Measurements from ENCODE around the gene MAD1L1. TPM values are rescaled to one million over a fixed set of nuclear protein-coding genes. Genes with fewer than 3 reads are reported as not detected.

Gene MAD1L1
- total and polyA plus RNA-seq, 2 of the 4 experiments (the other 2 are of a cell fraction), result 29.0 to 40.9 TPM

- no peak overlapping the region for H3K18ac ChIP-seq (ENCODE audit: low read depth, low read length)
- POLR2A ChIA-PET (ENCODE audit: unreplicated experiment), result no interaction called here
Measured at GRCh38 chr7:1806354-1806753, 426.4 kb downstream of the MAD1L1 start.

More at GRCh38 chr7:1806354-1806753, 426.4 kb downstream of the MAD1L1 start:
- Histone ChIP-seq H4K8ac (ENCODE audit: low read depth in 2 of 2, low read length in 2 of 2) (no peak overlapping the region), H3K9me1 (ENCODE audit: insufficient read depth, low read length) (peaks cover 1% of the 10 kb centered on the region), H2BK120ac (ENCODE audit: low read depth, low read length) (no peak overlapping the region), H2BK5ac (ENCODE audit: low read depth, low read length, poor library complexity, severe bottlenecking) (no peak overlapping the region), H2BK15ac (ENCODE audit: low read depth, low read length) (no peak overlapping the region), H2AK9ac (replicated peaks; ENCODE audit: low read depth, low read length, poor library complexity) (no peak overlapping the region), H2BK20ac (ENCODE audit: low read depth, low read length) (no peak overlapping the region), H3K79me1 (ENCODE audit: low read depth in 1 of 2, low read length in 2 of 2) (no peaks in the 10 kb centered on the region; a peak in 1 of 4 replicates), H3K56ac (ENCODE audit: extremely low read depth, insufficient read depth, low read length) (no peak overlapping the region), H4K91ac (ENCODE audit: insufficient read depth, low read depth, low read length) (no peak overlapping the region), H3K27me3 (ENCODE audit: control insufficient read depth, insufficient read depth, low read length) (peaks cover 5% of the 10 kb centered on the region; the same call in 1 of the 2 replicates), H3K9ac (ENCODE audit: low read depth, low read length) (no peak overlapping the region), H3K4me1 (ENCODE audit: control insufficient read depth, insufficient read depth, low read length) (no peaks in the 10 kb centered on the region), H2AK5ac (ENCODE audit: low read depth, low read length) (no peak overlapping the region), H3K27ac (ENCODE audit: insufficient read depth, low read length) (no peak overlapping the region), H3K4me2 (ENCODE audit: low read depth, low read length) (no peak overlapping the region), H3K14ac (replicated peaks; ENCODE audit: low read depth, low read length) (no peak overlapping the region), H3K4ac (ENCODE audit: low read depth, low read length) (no peak overlapping the region), H3K23ac (ENCODE audit: low read depth, low read length) (no peak overlapping the region), H2AFZ (replicated peaks; ENCODE audit: low read length, poor library complexity) (no peak overlapping the region), H3K9me3 (ENCODE audit: control insufficient read depth, insufficient read depth, low read length) (peaks cover 4% of the 10 kb centered on the region; the same call in 1 of the 2 replicates), H4K5ac (ENCODE audit: low read depth, low read length) (no peak overlapping the region), H3K4me3 (ENCODE audit: insufficient read depth, low read depth, low read length) (no peak overlapping the region), H3K36me3 (ENCODE audit: control insufficient read depth, insufficient read depth, low read length) (no peaks in the 10 kb centered on the region), H4K20me1 (ENCODE audit: insufficient read depth, low read length) (no peaks in the 10 kb centered on the region; the same call in 1 of the 2 replicates)
- intact Hi-C loops (cut with micrococcal nuclease), result no loop called here
- in situ Hi-C loops (cut with MboI; ENCODE audit: low sequenced_read_pairs), result no loop called here
- CTCF ChIA-PET, result no interaction called here
- ATAC-seq (ENCODE audit: low read depth), result no peak
- BruUV-seq (replicated peaks), result no TSS peak
- 77% methylated on average over 5 of the region's 14 CpGs; no CpG with 5 or more reads in 1 of the 2 experiments for WGBS, 2 experiments (ENCODE audit: extremely low coverage in 2 of 2, insufficient read length in 1 of 2)
- TF ChIP-seq FOS (IDR thresholded peaks at IDR 0.05; ENCODE audit: low read depth, low read length), result no peak
- no peak for TF ChIP-seq RCOR1 (IDR thresholded peaks at IDR 0.05; ENCODE audit: insufficient replicate concordance, low read length)
- no peak for TF ChIP-seq RAD21 (IDR thresholded peaks at IDR 0.05; ENCODE audit: low read length)
- TF ChIP-seq USF2 (IDR thresholded peaks at IDR 0.05; ENCODE audit: low read depth, low read length), result no peak
- TF ChIP-seq NFE2L2 (IDR thresholded peaks at IDR 0.05; ENCODE audit: low read depth, low read length), result no peak
- dilution Hi-C loops (cut with HindIII; ENCODE audit: low sequenced_read_pairs, unreplicated experiment), result no loop called here
- DNase-seq, result no peak
